ENCODE measurements around the gene MYRF. TPM values are rescaled to one million over a fixed set of nuclear protein-coding genes. Genes with fewer than 3 reads are reported as not detected.

Gene MYRF
- total RNA-seq (2022; extraction: Qiagen RNA extraction; ENCODE audit: low read depth): 16.3 to 24.3 TPM (median 19.8 TPM) in 5 replicates

DNA sequence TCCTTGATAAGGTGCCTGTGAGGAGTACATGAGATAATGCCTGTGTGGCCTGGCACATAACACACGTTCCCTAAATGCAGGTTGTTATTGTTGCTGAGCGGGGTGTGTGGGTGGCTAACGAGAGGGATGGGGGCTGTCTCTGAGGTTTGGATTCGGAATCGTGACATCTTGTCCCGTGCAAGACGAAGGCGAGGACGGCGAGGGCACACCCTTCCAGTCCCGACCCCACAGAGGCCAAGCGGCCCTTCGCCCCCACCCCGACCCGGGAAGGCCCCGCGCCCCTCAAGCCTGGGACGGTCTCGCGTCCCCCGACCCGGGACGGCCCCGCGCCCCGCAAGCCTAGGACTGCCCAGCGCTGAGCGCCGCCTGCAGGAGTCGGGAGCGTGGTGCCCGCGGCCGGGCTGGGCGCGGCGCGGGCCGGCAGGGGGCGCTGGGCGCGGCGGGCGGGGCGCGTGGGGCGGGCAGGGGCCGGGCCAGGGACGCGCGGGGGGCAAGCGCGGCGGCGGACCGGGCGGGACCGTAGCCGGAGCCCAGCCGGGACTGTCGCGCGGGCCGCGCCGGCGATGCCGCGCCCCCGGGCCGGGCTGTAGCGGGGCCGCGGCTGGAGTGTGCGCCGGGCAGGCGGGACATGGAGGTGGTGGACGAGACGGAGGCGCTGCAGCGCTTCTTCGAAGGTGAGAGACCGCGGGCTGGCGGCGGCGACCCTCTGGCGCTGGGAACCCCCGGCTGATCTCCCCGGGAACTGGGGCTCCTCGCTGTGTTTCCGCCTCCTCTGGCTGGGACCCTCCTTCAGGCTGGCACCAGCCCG is at the start of gene MYRF:
MYRF (plus strand) TSS at position 520 of the 808 bp plus-strand sequence; CDS start at position 629, 109 bp downstream.

DNA sequence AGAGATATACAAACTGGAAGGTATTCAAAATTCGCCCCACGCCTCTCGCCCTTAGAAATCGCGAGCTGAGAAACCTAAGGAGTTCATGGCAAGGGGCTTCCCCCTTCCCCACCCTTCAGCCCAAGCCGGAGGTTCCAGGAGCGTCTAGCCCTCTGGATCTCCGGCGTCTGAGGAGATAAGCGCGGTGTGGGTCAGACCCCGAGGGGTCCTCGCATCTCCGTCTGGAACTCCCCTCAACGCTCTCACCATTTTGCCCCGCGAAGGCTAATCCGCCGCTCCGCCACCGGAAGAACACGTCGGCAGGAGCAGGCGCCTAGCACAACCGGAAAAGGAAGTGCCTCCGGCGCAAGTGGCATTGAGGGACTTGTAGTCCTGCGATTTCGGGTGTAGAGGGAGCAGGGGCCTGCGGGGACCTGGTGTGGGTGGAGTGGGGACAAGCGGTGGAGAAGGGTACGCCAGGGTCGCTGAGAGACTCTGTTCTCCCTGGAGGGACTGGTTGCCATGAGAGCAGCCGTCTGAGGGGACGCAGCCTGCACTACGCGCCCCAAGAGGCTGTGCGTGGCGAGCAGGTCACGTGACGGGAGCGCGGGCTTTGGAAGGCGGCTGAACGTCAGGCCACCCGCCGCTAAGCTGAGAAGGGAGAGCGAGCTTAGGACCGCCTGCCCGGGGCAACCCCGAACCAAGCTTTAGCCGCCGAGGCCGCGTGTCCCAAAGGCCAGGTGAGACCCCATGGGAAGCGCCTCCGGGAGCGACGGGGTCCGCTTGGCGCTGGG is 40.1 kb downstream of the MYRF start, which contains the start of the genes FEN1 and TMEM258:
FEN1 (plus strand) TSS at position 602 of the 773 bp plus-strand sequence. CDS start 2,451 bp downstream, outside the sequence.
TMEM258 (minus strand) TSS at position 290 of the 773 bp plus-strand sequence; CDS start at position 249, 41 bp downstream.

DNA sequence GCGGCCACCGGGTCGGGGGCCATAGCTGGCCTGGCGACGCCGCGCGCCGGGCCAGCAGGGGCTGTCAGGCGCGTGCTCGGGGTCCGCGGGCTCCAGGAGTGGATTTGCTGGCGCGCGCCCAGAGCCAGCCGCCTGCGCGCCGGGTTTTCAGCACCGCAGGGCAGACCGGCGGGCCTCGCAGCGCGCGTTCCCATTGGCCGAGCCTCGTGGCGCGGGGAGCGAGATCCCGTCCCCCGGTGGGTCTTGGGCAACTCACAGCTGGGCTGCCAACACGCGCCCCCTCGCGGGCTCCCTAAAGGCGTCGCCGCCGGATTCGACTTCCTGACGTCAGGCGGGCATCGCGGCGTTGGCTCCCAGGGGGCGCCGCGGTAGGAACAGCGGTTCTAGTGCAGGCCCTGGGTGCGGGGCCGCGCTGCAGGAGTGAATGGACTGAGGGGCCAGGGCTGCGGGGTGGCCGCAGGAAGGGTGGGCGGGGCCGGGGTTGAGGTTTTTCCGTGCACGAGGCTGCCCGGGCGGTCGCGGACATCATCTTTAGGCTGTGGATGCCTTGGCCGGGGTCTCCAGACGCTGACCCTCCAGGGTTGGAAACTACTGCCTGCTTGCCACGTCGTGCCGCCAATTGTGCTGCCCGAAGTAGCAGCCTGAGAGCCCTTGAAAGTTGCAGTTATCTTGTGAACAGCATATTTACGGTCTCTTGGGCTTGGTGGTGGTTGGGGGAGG is 64.5 kb downstream of the MYRF start, which contains the start of gene FADS1:
FADS1 (minus strand) TSS at position 268 of the 720 bp plus-strand sequence; CDS start at position 194, 74 bp downstream.

DNA sequence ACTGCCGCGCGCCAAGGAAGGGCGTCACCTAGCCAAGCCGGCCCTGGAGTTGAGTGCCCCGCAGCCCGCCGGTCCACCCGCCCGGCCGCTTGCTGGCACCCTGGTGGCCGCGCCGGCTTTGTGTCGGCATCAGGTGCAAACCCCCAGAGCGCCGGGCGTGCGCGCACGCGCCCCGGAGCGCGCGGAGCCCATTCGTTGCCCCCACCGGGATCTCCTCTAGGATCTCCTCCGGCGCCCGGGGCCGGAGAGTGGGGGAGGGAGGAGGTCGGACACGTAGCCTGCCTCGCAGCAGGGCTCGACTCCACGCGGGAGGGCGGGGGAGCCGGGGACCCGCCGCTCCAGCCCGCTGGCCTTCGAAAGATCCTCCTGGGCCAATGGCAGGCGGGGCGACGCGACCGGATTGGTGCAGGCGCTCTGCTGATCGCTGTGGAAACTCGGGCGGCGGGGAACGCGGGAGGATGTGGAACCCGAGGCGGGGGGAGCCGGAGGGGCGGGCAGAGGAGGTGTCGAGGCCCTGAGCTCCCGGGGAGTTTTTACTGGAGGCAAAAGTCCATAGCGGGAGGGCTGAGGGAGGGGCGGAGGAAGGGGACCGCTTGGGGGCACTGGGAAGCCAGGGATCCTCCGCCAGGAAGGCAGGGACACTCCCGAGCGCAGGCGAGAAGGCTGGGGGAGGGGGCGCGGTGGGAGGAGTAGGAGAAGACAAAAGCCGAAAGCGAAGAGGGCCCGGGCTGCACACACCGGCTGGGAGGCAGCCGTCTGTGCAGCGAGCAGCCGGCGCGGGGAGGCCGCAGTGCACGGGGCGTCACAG is 75.3 kb downstream of the MYRF start, which contains the start of gene FADS2:
FADS2 (plus strand) TSS at position 730 of the 808 bp plus-strand sequence. CDS start 91 bp downstream, outside the sequence.

Other genes starting within 250 kb of the MYRF start
- 0.08 to 0.20 TPM (median 0.16 TPM) in 5 replicates for gene LRRC10B, start 243.9 kb upstream of the MYRF start, total RNA-seq (2022; extraction: Qiagen RNA extraction; ENCODE audit: low read depth)
- 0.69 to 1.1 TPM (median 1.1 TPM) in 5 replicates for gene SYT7, start 171.6 kb upstream of the MYRF start, total RNA-seq (2022; extraction: Qiagen RNA extraction; ENCODE audit: low read depth)
- 3.7 to 6.3 TPM (median 5.5 TPM) in 5 replicates for gene DAGLA, start 72.2 kb upstream of the MYRF start, total RNA-seq (2022; extraction: Qiagen RNA extraction; ENCODE audit: low read depth)
- gene TMEM258, start 40.0 kb downstream of the MYRF start, total RNA-seq (2022; extraction: Qiagen RNA extraction; ENCODE audit: low read depth): 212 to 267 TPM (median 242 TPM) in 5 replicates
- 96.5 to 121 TPM (median 110 TPM) in 5 replicates for gene FEN1, start 40.3 kb downstream of the MYRF start, total RNA-seq (2022; extraction: Qiagen RNA extraction; ENCODE audit: low read depth)
- 113 to 152 TPM (median 135 TPM) in 5 replicates for gene FADS1, start 64.4 kb downstream of the MYRF start, total RNA-seq (2022; extraction: Qiagen RNA extraction; ENCODE audit: low read depth)
- 247 to 316 TPM (median 278 TPM) in 5 replicates for gene FADS2, start 75.7 kb downstream of the MYRF start, total RNA-seq (2022; extraction: Qiagen RNA extraction; ENCODE audit: low read depth)
- gene FADS3, start 138.9 kb downstream of the MYRF start, total RNA-seq (2022; extraction: Qiagen RNA extraction; ENCODE audit: low read depth): 35.6 to 50.7 TPM (median 50.3 TPM) in 5 replicates
- 8.9 to 14.3 TPM (median 11.4 TPM) in 5 replicates for gene RAB3IL1, start 164.9 kb downstream of the MYRF start, total RNA-seq (2022; extraction: Qiagen RNA extraction; ENCODE audit: low read depth)
- 2.1 to 8.7 TPM (median 5.1 TPM) in 5 replicates for gene BEST1, start 197.7 kb downstream of the MYRF start, total RNA-seq (2022; extraction: Qiagen RNA extraction; ENCODE audit: low read depth)
- 9,185 to 18,649 TPM (median 17,524 TPM) in 5 replicates for gene FTH1, start 215.0 kb downstream of the MYRF start, total RNA-seq (2022; extraction: Qiagen RNA extraction; ENCODE audit: low read depth)

Measured in A549 treated with CpdA at 1 μM for 4 hours (cell line).